ENCODE measurements around the gene RSPH10B2.
"Not testable (repeated sequence)": the region's sequence is repeated elsewhere in the genome, so short reads cannot be mapped to it uniquely, and the experiment has no call there.

Gene RSPH10B2

DNA sequence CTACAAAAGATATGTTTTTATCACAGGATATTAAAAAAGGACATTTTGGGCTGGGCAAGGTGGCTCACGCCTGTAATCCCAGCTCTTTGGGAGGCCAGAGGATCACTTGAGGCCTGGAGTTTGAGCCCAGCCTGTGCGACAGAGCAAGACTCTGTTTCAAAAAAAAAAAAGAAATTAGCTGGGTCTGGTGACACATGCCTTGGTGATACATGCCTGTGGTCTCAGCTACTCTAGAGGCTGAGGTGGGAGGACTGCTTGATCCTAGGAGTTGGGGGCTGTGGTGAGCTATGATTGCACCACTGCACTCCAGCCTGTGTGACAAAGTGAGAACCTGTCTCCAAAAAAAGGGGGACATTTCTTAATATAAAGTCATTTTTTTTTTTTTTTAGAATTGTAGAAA lies 46.4 kb downstream of the RSPH10B2 start:
- not testable (repeated sequence) for H3K9me3 ChIP-seq (ENCODE audit: insufficient read depth, low read length); H3K79me2 ChIP-seq (ENCODE audit: insufficient read depth, low read length); H3K27ac ChIP-seq (ENCODE audit: low read depth, low read length); H2AFZ ChIP-seq (ENCODE audit: low read depth, low read length, severe bottlenecking); H4K20me1 ChIP-seq (ENCODE audit: low read depth, low read length); H3F3A ChIP-seq (ENCODE audit: insufficient read depth); H3K36me3 ChIP-seq (ENCODE audit: low read length); H3K27me3 ChIP-seq (ENCODE audit: low read length); H3K9ac ChIP-seq (ENCODE audit: low read length); H3K9me2 ChIP-seq (replicated peaks; ENCODE audit: insufficient read depth, low read length); H3K4me3 ChIP-seq (ENCODE audit: insufficient read depth, low read length, poor library complexity, severe bottlenecking); H3K4me2 ChIP-seq (ENCODE audit: low read depth, low read length, poor library complexity, severe bottlenecking)

GRCh38 chr7:6807393-6807918 lies 53.6 kb downstream of the RSPH10B2 start:
- H3K27ac ChIP-seq (ENCODE audit: low read depth, low read length); H3K4me2 ChIP-seq (ENCODE audit: low read depth, low read length, poor library complexity, severe bottlenecking); H3F3A ChIP-seq (ENCODE audit: insufficient read depth); H4K20me1 ChIP-seq (ENCODE audit: low read depth, low read length); H3K36me3 ChIP-seq (ENCODE audit: low read length); H3K27me3 ChIP-seq (ENCODE audit: low read length); H3K9ac ChIP-seq (ENCODE audit: low read length); H3K4me3 ChIP-seq (ENCODE audit: insufficient read depth, low read length, poor library complexity, severe bottlenecking); H3K79me2 ChIP-seq (ENCODE audit: insufficient read depth, low read length); H2AFZ ChIP-seq (ENCODE audit: low read depth, low read length, severe bottlenecking); H3K9me2 ChIP-seq (replicated peaks; ENCODE audit: insufficient read depth, low read length); H3K9me3 ChIP-seq (ENCODE audit: insufficient read depth, low read length): not testable (repeated sequence)

DNA sequence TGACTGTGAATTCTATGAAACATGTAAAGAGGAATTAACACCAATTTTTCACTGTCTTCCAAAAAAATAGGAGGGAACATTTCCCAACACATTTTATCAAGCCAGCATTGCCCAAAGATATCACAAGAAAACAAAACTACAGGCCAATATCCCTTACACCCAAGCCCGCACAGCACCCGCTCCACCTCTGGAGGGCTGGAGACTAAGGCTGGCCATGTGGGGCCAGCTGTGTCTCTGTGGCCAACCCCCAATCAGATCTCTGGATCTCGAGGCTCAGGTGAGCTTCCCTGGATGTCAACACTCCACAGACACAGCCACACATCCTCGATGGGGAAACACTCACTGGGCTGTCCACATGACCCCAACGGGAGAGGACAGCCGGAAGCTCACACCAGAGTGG lies 54.1 kb downstream of the RSPH10B2 start:
- H3K9me2 ChIP-seq (replicated peaks; ENCODE audit: insufficient read depth, low read length); H3K36me3 ChIP-seq (ENCODE audit: low read length); H3F3A ChIP-seq (ENCODE audit: insufficient read depth); H3K4me3 ChIP-seq (ENCODE audit: insufficient read depth, low read length, poor library complexity, severe bottlenecking); H4K20me1 ChIP-seq (ENCODE audit: low read depth, low read length); H3K79me2 ChIP-seq (ENCODE audit: insufficient read depth, low read length); H3K9ac ChIP-seq (ENCODE audit: low read length); H3K27me3 ChIP-seq (ENCODE audit: low read length); H3K27ac ChIP-seq (ENCODE audit: low read depth, low read length); H3K4me2 ChIP-seq (ENCODE audit: low read depth, low read length, poor library complexity, severe bottlenecking); H2AFZ ChIP-seq (ENCODE audit: low read depth, low read length, severe bottlenecking); H3K9me3 ChIP-seq (ENCODE audit: insufficient read depth, low read length): not testable (repeated sequence)

DNA sequence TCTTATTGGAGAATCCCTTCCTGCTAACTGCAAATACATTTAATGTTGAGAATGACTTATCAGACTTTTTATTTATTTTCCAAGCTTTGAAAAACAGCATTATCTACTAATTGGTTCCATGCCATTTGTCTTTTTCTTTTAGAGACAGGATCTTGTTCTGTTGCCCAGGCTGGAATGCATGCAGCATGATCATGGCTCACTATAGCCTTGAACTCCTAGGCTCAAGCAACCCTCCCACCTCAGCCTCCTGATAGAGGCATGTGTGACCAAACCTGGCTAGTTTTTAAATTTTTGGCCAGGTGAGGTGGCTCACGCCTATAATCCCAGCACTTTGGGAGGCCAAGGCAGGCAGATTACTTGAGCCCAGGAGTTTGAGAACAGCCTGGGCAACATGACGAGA lies 59.1 kb downstream of the RSPH10B2 start:
- not testable (repeated sequence) for H4K20me1 ChIP-seq (ENCODE audit: low read depth, low read length); H3K36me3 ChIP-seq (ENCODE audit: low read length); H3K4me2 ChIP-seq (ENCODE audit: low read depth, low read length, poor library complexity, severe bottlenecking); H2AFZ ChIP-seq (ENCODE audit: low read depth, low read length, severe bottlenecking); H3K79me2 ChIP-seq (ENCODE audit: insufficient read depth, low read length); H3K27me3 ChIP-seq (ENCODE audit: low read length); H3K9ac ChIP-seq (ENCODE audit: low read length); H3K27ac ChIP-seq (ENCODE audit: low read depth, low read length); H3K9me3 ChIP-seq (ENCODE audit: insufficient read depth, low read length); H3K9me2 ChIP-seq (replicated peaks; ENCODE audit: insufficient read depth, low read length); H3F3A ChIP-seq (ENCODE audit: insufficient read depth); H3K4me3 ChIP-seq (ENCODE audit: insufficient read depth, low read length, poor library complexity, severe bottlenecking)

GRCh38 chr7:6815470-6815869 lies 61.6 kb downstream of the RSPH10B2 start:
- not testable (repeated sequence) for H3K27me3 ChIP-seq (ENCODE audit: low read length); H3K27ac ChIP-seq (ENCODE audit: low read depth, low read length); H2AFZ ChIP-seq (ENCODE audit: low read depth, low read length, severe bottlenecking); H4K20me1 ChIP-seq (ENCODE audit: low read depth, low read length); H3K4me3 ChIP-seq (ENCODE audit: insufficient read depth, low read length, poor library complexity, severe bottlenecking); H3K36me3 ChIP-seq (ENCODE audit: low read length); H3K9me3 ChIP-seq (ENCODE audit: insufficient read depth, low read length); H3K79me2 ChIP-seq (ENCODE audit: insufficient read depth, low read length); H3F3A ChIP-seq (ENCODE audit: insufficient read depth); H3K9ac ChIP-seq (ENCODE audit: low read length); H3K4me2 ChIP-seq (ENCODE audit: low read depth, low read length, poor library complexity, severe bottlenecking); H3K9me2 ChIP-seq (replicated peaks; ENCODE audit: insufficient read depth, low read length)

- H3K9me2 ChIP-seq (replicated peaks; ENCODE audit: insufficient read depth, low read length); H3K9ac ChIP-seq (ENCODE audit: low read length); H3F3A ChIP-seq (ENCODE audit: insufficient read depth); H3K79me2 ChIP-seq (ENCODE audit: insufficient read depth, low read length); H3K36me3 ChIP-seq (ENCODE audit: low read length); H3K4me3 ChIP-seq (ENCODE audit: insufficient read depth, low read length, poor library complexity, severe bottlenecking); H2AFZ ChIP-seq (ENCODE audit: low read depth, low read length, severe bottlenecking); H3K27ac ChIP-seq (ENCODE audit: low read depth, low read length); H4K20me1 ChIP-seq (ENCODE audit: low read depth, low read length); H3K4me2 ChIP-seq (ENCODE audit: low read depth, low read length, poor library complexity, severe bottlenecking); H3K9me3 ChIP-seq (ENCODE audit: insufficient read depth, low read length); H3K27me3 ChIP-seq (ENCODE audit: low read length): not testable (repeated sequence)
Measured at GRCh38 chr7:6821622-6822021, 67.7 kb downstream of the RSPH10B2 start.

DNA sequence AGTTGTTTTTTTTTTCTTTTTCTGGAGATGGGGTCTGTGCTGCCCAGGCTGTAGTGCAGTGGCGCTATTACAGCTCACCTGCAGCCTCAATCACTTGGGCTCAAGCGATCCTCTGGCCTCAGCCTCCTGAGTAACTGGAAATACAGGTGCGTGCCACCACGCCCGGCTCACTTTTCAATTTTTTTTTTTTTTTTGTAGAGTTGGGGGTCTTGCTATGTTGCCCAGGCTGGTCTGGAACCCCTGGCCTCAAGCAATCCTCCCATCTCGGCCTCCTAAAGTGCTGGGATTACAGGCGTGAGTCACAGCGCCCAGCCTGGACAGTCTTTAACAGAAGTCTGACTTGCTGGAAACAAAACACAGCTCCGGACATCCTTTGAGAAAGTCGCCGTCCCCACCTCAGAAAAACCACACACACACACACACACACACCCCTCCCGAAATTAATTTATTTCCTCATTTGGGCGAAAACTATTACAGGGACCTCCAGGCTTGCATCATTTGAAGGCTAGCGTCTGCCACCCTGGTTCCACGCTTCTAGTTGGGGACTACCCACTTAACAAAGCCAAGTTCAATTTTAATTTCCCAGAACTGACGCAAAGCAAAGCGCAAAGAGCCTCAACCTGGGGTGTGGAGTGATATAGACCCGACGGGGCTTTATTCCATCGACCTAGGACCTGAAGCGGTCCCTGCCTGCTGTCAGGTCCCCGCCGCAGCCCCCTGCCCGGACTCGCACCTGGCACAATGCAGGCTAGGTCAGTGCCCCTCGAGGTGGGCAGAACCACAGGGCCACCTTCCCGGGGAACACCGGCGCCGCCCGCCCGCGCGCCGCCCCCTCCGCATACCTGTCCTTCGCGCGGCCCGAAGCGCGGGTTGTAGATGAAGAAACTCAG lies 71.6 kb downstream of the RSPH10B2 start:
- H3K9me3 ChIP-seq (ENCODE audit: insufficient read depth, low read length); H3K27me3 ChIP-seq (ENCODE audit: low read length); H3K9me2 ChIP-seq (replicated peaks; ENCODE audit: insufficient read depth, low read length); H3K79me2 ChIP-seq (ENCODE audit: insufficient read depth, low read length); H3F3A ChIP-seq (ENCODE audit: insufficient read depth); H4K20me1 ChIP-seq (ENCODE audit: low read depth, low read length); H3K27ac ChIP-seq (ENCODE audit: low read depth, low read length); H3K36me3 ChIP-seq (ENCODE audit: low read length); H2AFZ ChIP-seq (ENCODE audit: low read depth, low read length, severe bottlenecking): not testable (repeated sequence)
- H3K4me2 ChIP-seq (ENCODE audit: low read depth, low read length, poor library complexity, severe bottlenecking) = peak overlapping the region; percentile 39
- H3K4me3 ChIP-seq (ENCODE audit: insufficient read depth, low read length, poor library complexity, severe bottlenecking) = peak overlapping the region; percentile 47
- peak overlapping the region; percentile 46 for H3K9ac ChIP-seq (ENCODE audit: low read length)
